Stomach (tissue), 4 donors: ENCODE data around the gene STARD10.

ENCODE experiments used
- CTCF ChIP-seq, 7 experiments: fragments of 450-650 bp in 4 of 7; fragments of 200-600 bp in 3 of 7; sonication (generic) in 3 of 7; IDR thresholded peaks; one replicate each; pipeline ENCODE4 v1.5.1; 2016 to 2019; ENCODE audit warnings: antibody characterized with exemption in 7 of 7, control low read depth in 2 of 7, mild to moderate bottlenecking in 1 of 7
- EP300 ChIP-seq: sonication (generic); formaldehyde crosslinking; IDR thresholded peaks from one replicate; pipeline ENCODE4 v1.6.1; 2017; ENCODE audit warnings: antibody characterized with exemption
- POLR2A ChIP-seq, 4 donors: fragments of 450-650 bp; IDR thresholded peaks; one replicate each; pipeline ENCODE4 v1.6.1; 2016; ENCODE audit warnings: antibody characterized with exemption in 4 of 4, control low read depth in 2 of 4, mild to moderate bottlenecking in 1 of 4, moderate library complexity in 1 of 4
- POLR2AphosphoS5 ChIP-seq, 3 donors: sonication (generic); formaldehyde crosslinking; IDR thresholded peaks; one replicate each; pipeline ENCODE4 v1.6.1; 2016; ENCODE audit warnings: antibody characterized with exemption in 3 of 3

GRCh38 chr11:72820439-72821139 lies 26.7 kb upstream of the STARD10 start:
- TF ChIP-seq CTCF (IDR thresholded peaks at IDR 0.05) = no peak
- no peak for TF ChIP-seq EP300
- TF ChIP-seq POLR2A (IDR thresholded peaks at IDR 0.05) = no peak
- TF ChIP-seq POLR2AphosphoS5 (IDR thresholded peaks at IDR 0.05) = no peak
